H1 (cell line): ENCODE data around the gene DENND4B. TPM values are rescaled to one million over a fixed set of nuclear protein-coding genes. Genes with fewer than 3 reads are reported as not detected.

Experiments used
- CTCF ChIA-PET: fragments of 300-600 bp; sonication (Branson Sonifier 250); formaldehyde crosslinking; loops from one replicate; lab custom pipeline; 2021; ENCODE audit not compliant: partially characterized antibody; lab: Charles Lee
- POLR2A ChIA-PET: fragments of 300-600 bp; sonication (Branson Sonifier 250); formaldehyde crosslinking; loops from one replicate; lab custom pipeline; 2021; ENCODE audit warnings: inconsistent platforms; ENCODE audit not compliant: partially characterized antibody; lab: Charles Lee
- DNase-seq, 2 experiments: peaks; one replicate each; pipeline versions ENCODE4 v3.0.0 to v3.0.0-alpha.2; 2010 to 2022; ENCODE audit warnings: low spot score in 2 of 2, low read depth in 1 of 2, mixed read lengths in 1 of 2
- FAIRE-seq: peaks from 2 replicates; lab custom pipeline; 2011; peaks lifted over from hg19 to GRCh38; lab: Jason Lieb, UNC
- H2AFZ ChIP-seq: 2 replicates; pipeline ENCODE4 v1.8.1; 2012; ENCODE audit warnings: low read length, inconsistent platforms
- H2AK5ac ChIP-seq: 2 replicates; pipeline ENCODE4 v1.6.1; 2013; ENCODE audit warnings: low read depth, low read length
- H2BK120ac ChIP-seq: replicated peaks from 2 replicates; pipeline ENCODE3; 2013; ENCODE audit warnings: low read depth, low read length, inconsistent platforms
- H2BK12ac ChIP-seq: 2 replicates; pipeline ENCODE4 v1.6.1; 2013; ENCODE audit warnings: low read depth, low read length
- H2BK15ac ChIP-seq: 2 replicates; pipeline ENCODE4 v1.6.1; 2013; ENCODE audit warnings: low read length
- H2BK20ac ChIP-seq: 2 replicates; pipeline ENCODE4 v1.6.1; 2013; ENCODE audit warnings: low read length
- H2BK5ac ChIP-seq: 2 replicates; pipeline ENCODE4 v1.6.1; 2013; ENCODE audit warnings: low read depth, low read length
- H3K14ac ChIP-seq: 2 replicates; pipeline ENCODE4 v1.6.1; 2013; ENCODE audit warnings: inconsistent platforms; ENCODE audit not compliant: insufficient read length
- H3K18ac ChIP-seq: 2 replicates; pipeline ENCODE4 v1.6.1; 2013; ENCODE audit warnings: low read length; ENCODE audit errors: extremely low read depth
- H3K23ac ChIP-seq: 2 replicates; pipeline ENCODE4 v1.6.1; 2013; ENCODE audit warnings: inconsistent platforms; ENCODE audit not compliant: insufficient read length
- H3K23me2 ChIP-seq: 2 replicates; pipeline ENCODE4 v1.6.1; 2013; ENCODE audit warnings: low read depth, low read length
- H3K27ac ChIP-seq: 2 replicates; pipeline ENCODE4 v1.6.1; 2011; ENCODE audit warnings: low read depth, low read length, inconsistent platforms
- H3K27me3 ChIP-seq, 4 experiments: replicated peaks in 1 of 4; 1 replicate in 1 of 4; 2 replicates in 3 of 4; pipeline versions ENCODE4 v1.6.1 to v1.8.1; 2011 to 2013; ENCODE audit warnings: low read length in 3 of 4, mild to moderate bottlenecking in 3 of 4, inconsistent platforms in 2 of 4, mixed read lengths in 2 of 4, moderate library complexity in 1 of 4; ENCODE audit not compliant: control insufficient read depth in 3 of 4, insufficient read depth in 3 of 4; ENCODE audit errors: extremely low read depth in 1 of 4
- H3K36me3 ChIP-seq, 4 experiments: 2 replicates each; pipeline versions ENCODE4 v1.6.1 to v1.8.1; 2011 to 2013; ENCODE audit warnings: mild to moderate bottlenecking in 4 of 4, low read length in 3 of 4, moderate library complexity in 2 of 4, control low read depth in 1 of 4, inconsistent platforms in 1 of 4; ENCODE audit not compliant: insufficient read depth in 4 of 4, control insufficient read depth in 2 of 4
- H3K4ac ChIP-seq: replicated peaks from 2 replicates; pipeline ENCODE3; 2013; ENCODE audit warnings: low read length, low read depth, mixed read lengths, inconsistent platforms; ENCODE audit not compliant: insufficient read length
- H3K4me1 ChIP-seq, 4 experiments: replicated peaks in 1 of 4; 1 replicate in 1 of 4; 2 replicates in 3 of 4; pipeline versions ENCODE4 v1.6.1 to v1.8.1; 2011 to 2013; ENCODE audit warnings: low read length in 3 of 4, inconsistent platforms in 2 of 4, mixed read lengths in 1 of 4; ENCODE audit not compliant: insufficient read depth in 4 of 4, control insufficient read depth in 3 of 4
- H3K4me2 ChIP-seq, 2 experiments: 2 replicates each; pipeline versions ENCODE4 v1.6.1 to v1.8.1; 2011 to 2013; ENCODE audit warnings: low read depth in 2 of 2, low read length in 2 of 2, control low read depth in 1 of 2, inconsistent platforms in 1 of 2, mild to moderate bottlenecking in 1 of 2; ENCODE audit not compliant: insufficient read depth in 1 of 2
- H3K4me3 ChIP-seq, 4 experiments: fragments of 200-600, 300-600 bp in 1 of 4; sonication (generic), shearing (Covaris generic), sonication (Bioruptor Twin) in 1 of 4; 2 replicates each; pipeline versions ENCODE4 v1.5.1 to v1.8.1; 2011 to 2016; ENCODE audit warnings: low read length in 4 of 4, low read depth in 3 of 4, control low read depth in 2 of 4, inconsistent platforms in 2 of 4, mild to moderate bottlenecking in 2 of 4, mixed read lengths in 1 of 4, moderate library complexity in 1 of 4; ENCODE audit not compliant: insufficient read depth in 2 of 4; ENCODE audit errors: extremely low read depth in 1 of 4
- H3K56ac ChIP-seq: replicated peaks from 2 replicates; pipeline ENCODE3; 2013; ENCODE audit warnings: low read depth, mild to moderate bottlenecking, mixed read lengths, low read length, inconsistent platforms; ENCODE audit not compliant: insufficient read length
- H3K79me1 ChIP-seq: 2 replicates; pipeline ENCODE4 v1.6.1; 2013; ENCODE audit warnings: low read depth, low read length, control low read depth
- H3K79me2 ChIP-seq, 2 experiments: 2 replicates each; pipeline versions ENCODE4 v1.6.1 to v1.8.1; 2012 to 2013; ENCODE audit warnings: low read length in 2 of 2, mild to moderate bottlenecking in 2 of 2, inconsistent platforms in 1 of 2; ENCODE audit not compliant: insufficient read depth in 2 of 2, control insufficient read depth in 1 of 2
- H3K9ac ChIP-seq, 4 experiments: replicated peaks in 1 of 4; 1 replicate in 1 of 4; 2 replicates in 3 of 4; pipeline versions ENCODE4 v1.6.1 to v1.8.1; 2011 to 2013; ENCODE audit warnings: low read depth in 3 of 4, low read length in 3 of 4, control low read depth in 2 of 4, mild to moderate bottlenecking in 2 of 4, moderate library complexity in 2 of 4, inconsistent platforms in 1 of 4; ENCODE audit errors: extremely low read depth in 1 of 4
- H3K9me3 ChIP-seq, 2 experiments: 2 replicates each; pipeline versions ENCODE4 v1.6.1 to v1.8.1; 2012 to 2013; ENCODE audit warnings: mild to moderate bottlenecking in 2 of 2, moderate library complexity in 2 of 2, control low read depth in 1 of 2, inconsistent platforms in 1 of 2, low read depth in 1 of 2, low read length in 1 of 2, mixed read lengths in 1 of 2; ENCODE audit not compliant: insufficient read depth in 2 of 2
- H4K20me1 ChIP-seq, 2 experiments: replicated peaks in 1 of 2; 2 replicates each; pipeline versions ENCODE3 to v1.8.1; 2011 to 2013; ENCODE audit warnings: inconsistent platforms in 2 of 2, low read length in 2 of 2, mild to moderate bottlenecking in 1 of 2; ENCODE audit not compliant: insufficient read depth in 2 of 2, control insufficient read depth in 1 of 2
- H4K5ac ChIP-seq: 2 replicates; pipeline ENCODE4 v1.6.1; 2013; ENCODE audit warnings: low read length, low read depth, mixed read lengths, inconsistent platforms; ENCODE audit not compliant: insufficient read length
- H4K8ac ChIP-seq: 2 replicates; pipeline ENCODE4 v1.8.0; 2013; ENCODE audit warnings: mild to moderate bottlenecking, moderate library complexity, low read length, inconsistent platforms; ENCODE audit not compliant: insufficient read depth; ENCODE audit errors: extremely low read depth
- H4K91ac ChIP-seq: replicated peaks from 2 replicates; pipeline ENCODE3; 2013; ENCODE audit warnings: low read length, mixed read lengths, inconsistent platforms; ENCODE audit not compliant: insufficient read length
- CHD1 ChIP-seq: IDR thresholded peaks from 2 replicates; pipeline ENCODE4 v1.6.1; 2012; ENCODE audit warnings: low read depth, low read length, improper control_type of control experiment
- CTBP2 ChIP-seq: IDR thresholded peaks from 2 replicates; pipeline ENCODE4 v1.7.0; 2011; ENCODE audit warnings: borderline replicate concordance, mild to moderate bottlenecking, moderate library complexity, mixed read lengths, low read length; ENCODE audit not compliant: insufficient read depth, insufficient read length
- KDM4A ChIP-seq: IDR thresholded peaks from one replicate; pipeline ENCODE4 v1.7.1; 2012; ENCODE audit warnings: low read depth, mild to moderate bottlenecking, moderate library complexity, low read length, inconsistent platforms; ENCODE audit not compliant: severe bottlenecking
- PHF8 ChIP-seq: fragments of 200-600 bp; sonication (generic); conservative IDR thresholded peaks from 2 replicates; pipeline ENCODE4 v1.7.1; 2012; ENCODE audit warnings: low read depth, mild to moderate bottlenecking, inconsistent platforms, low read length, moderate library complexity
- POLR2AphosphoS5 ChIP-seq: IDR thresholded peaks from 2 replicates; pipeline ENCODE4 v1.6.1; 2011; ENCODE audit warnings: low read depth, low read length
- RBBP5 ChIP-seq: IDR thresholded peaks from 2 replicates; pipeline ENCODE4 v1.7.1; 2012; ENCODE audit warnings: low read depth, mild to moderate bottlenecking, inconsistent platforms, low read length, moderate library complexity, borderline replicate concordance
- USF2 ChIP-seq: IDR thresholded peaks from 2 replicates; pipeline ENCODE4 v1.6.1; 2011; ENCODE audit warnings: low read length, improper control_type of control experiment
- WGBS, 2 experiments: shearing (Covaris generic) in 1 of 2; methylation state at CpG; one replicate each; pipeline versions ENCODE4 v1.1.6 to v1.1.7; 2013 to 2015; ENCODE audit warnings: low lambda C conversion rate in 2 of 2, mixed read lengths in 2 of 2, inconsistent platforms in 1 of 2, low coverage in 1 of 2, missing lambda C conversion rate in 1 of 2; ENCODE audit not compliant: insufficient replicate concordance in 2 of 2, insufficient coverage in 1 of 2, insufficient read length in 1 of 2; ENCODE audit errors: extremely low coverage in 1 of 2, missing lambda C conversion rate in 1 of 2; 5-methylcytosine and 5-hydroxymethylcytosine counted together
- polyA plus RNA-seq, 7 experiments: library from polyadenylated mRNA; depleted of rRNA in 3 of 7; stranded (reverse) in 5 of 7; unstranded in 2 of 7; fragments of >200 nt in 5 of 7; fragments of 200-250 nt in 2 of 7; gene quantifications; 1 replicate in 5 of 7; 2 replicates in 1 of 7; 4 replicates in 1 of 7; pipeline versions ENCODE4 v1.2.1 to v1.2.3, GENCODE V29; 2011 to 2013; ENCODE audit warnings: missing spikeins in 2 of 7, mixed read lengths in 2 of 7
- total RNA-seq: library from RNA; stranded (reverse); fragmentation: NEBNext Ultra II Directional; extraction: Animal tissue kit (Norgen Biotek cat#: 25700); gene quantifications from 2 replicates; pipeline ENCODE4 v1.2.1, GENCODE V29; 2021
- TF ChIP-seq, protein P1 (sequence below): IDR thresholded peaks from 2 replicates; pipeline ENCODE4 v1.6.1; 2012; ENCODE audit warnings: inconsistent platforms

Gene DENND4B
- total and polyA plus RNA-seq, 2 of the 8 experiments (the other 6 are each of a cell fraction or from before 2014, with no cell fraction given) = 45.6 to 61.1 TPM

DNA sequence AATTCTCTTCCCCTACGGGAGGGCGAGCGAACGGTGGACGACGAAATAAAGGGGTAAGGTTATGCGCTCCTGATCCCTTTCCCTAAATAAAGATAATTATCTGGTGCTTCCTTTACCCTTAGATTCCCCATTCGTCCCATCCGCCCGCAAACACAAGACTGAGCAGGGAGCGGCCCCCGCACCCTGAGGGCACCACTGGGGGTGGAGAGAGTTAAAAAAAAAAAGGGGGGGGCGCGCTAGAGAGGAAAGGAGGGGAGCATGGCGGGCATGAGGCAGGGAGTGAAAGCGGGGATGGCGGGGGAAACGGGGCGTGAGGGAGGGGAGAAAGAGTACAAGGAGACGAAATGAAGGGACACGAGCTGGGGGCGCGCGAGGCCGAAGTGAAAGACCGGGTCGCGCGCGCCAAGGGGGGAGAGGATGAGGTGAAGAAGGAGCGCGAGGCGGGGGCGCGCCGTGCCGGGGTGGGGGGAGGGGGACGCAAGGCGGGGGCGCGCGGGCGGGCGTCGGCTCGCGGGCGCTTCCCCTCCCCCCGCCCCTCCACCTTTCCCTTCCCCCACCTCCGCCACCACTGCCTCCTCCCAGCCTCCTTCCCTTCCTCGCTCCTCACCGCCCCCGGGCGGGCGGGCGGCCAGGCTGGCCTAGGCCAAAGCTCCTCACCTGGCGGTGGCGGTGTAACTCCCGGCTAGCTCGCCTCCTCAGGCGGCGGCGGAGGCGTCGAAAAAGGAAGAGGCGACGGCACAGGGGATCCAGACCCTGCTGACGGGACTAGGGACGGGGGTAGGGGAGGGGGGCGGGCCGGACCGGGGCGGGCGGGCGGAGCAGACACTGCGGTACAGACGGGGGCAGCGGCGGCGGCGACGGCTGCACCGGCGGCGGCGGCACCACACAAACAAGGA, 24.2 kb downstream of the DENND4B start:
- 2% methylated on average over 38 of the region's 86 CpGs; no CpG with 5 or more reads in 1 of the 2 experiments for WGBS, 2 experiments
- no peak overlapping the region for H3K23ac ChIP-seq
- peak overlapping the region; percentile 60 for H3K18ac ChIP-seq
- peak overlapping the region; percentile 62 to 93 (median 78) for H3K9ac ChIP-seq
- no peaks in the 10 kb centered on the region for H3K27me3 ChIP-seq
- peak overlapping the region; percentile 71; the same call in 1 of the 2 replicates for H2BK12ac ChIP-seq
- peak overlapping the region; percentile 82 for H2BK5ac ChIP-seq
- peaks cover 34 to 47% of the 10 kb centered on the region in 2 experiments for H3K79me2 ChIP-seq
- peaks cover 20% of the 10 kb centered on the region for H3K23me2 ChIP-seq
- peaks cover 0 to 8% (median 0%) of the 10 kb centered on the region in 4 experiments; a peak in 4 of 8 replicates for H3K36me3 ChIP-seq
- DNase-seq (peak; percentile 31 to 60), FAIRE-seq (no peak)
- peak overlapping the region; percentile 94 to 95 for H3K4me2 ChIP-seq
- peak overlapping the region; percentile 94 for H4K5ac ChIP-seq
- peak overlapping the region; percentile 68 to 100 (median 94) for H3K4me3 ChIP-seq
- peaks cover 13% of the 10 kb centered on the region for H3K79me1 ChIP-seq
- H3K14ac ChIP-seq = no peak overlapping the region
- peaks cover 26 to 29% of the 10 kb centered on the region in 2 experiments for H4K20me1 ChIP-seq
- H3K9me3 ChIP-seq = no peaks in the 10 kb centered on the region
- H2BK120ac ChIP-seq = no peak overlapping the region
- peak overlapping the region; percentile 43; the same call in 1 of the 2 replicates for H2AK5ac ChIP-seq
- peak overlapping the region; percentile 84 for H4K91ac ChIP-seq
- H2BK20ac ChIP-seq = no peak overlapping the region
- POLR2A ChIA-PET = interaction anchor here (0.6 to 7.9 kb wide), 30 partner anchors 10 to 259 kb away, joined by 3 to 73 read pairs (median 4); partner anchors contain the start of genes CREB3L4, CRTC2, DENND4B and JTB
- CTCF ChIA-PET = interaction anchor here (0.6 to 2.3 kb wide), 8 partner anchors 8 to 295 kb away, joined by 3 to 11 read pairs (median 5); partner anchors contain the start of genes RAB13 and S100A13
- peak overlapping the region; percentile 93 for H4K8ac ChIP-seq
- peak overlapping the region; percentile 72; the same call in 1 of the 2 replicates for H3K27ac ChIP-seq
- H2AFZ ChIP-seq = no peak overlapping the region
- H3K56ac ChIP-seq = peak overlapping the region; percentile 60
- no peak overlapping the region for H2BK15ac ChIP-seq
- H3K4me1 ChIP-seq = peaks cover 6 to 14% (median 11%) of the 10 kb centered on the region in 4 experiments
- no peak overlapping the region for H3K4ac ChIP-seq
- TF ChIP-seq RBBP5 (peak; percentile 41), CHD1 (no peak), PHF8 (peak; percentile 45; the same call in 1 of the 2 replicates), POLR2AphosphoS5 (peak; percentile 57; the same call in 1 of the 2 replicates), USF2 (no peak), KDM4A (peak; percentile 19), CTBP2 (no peak)
- TF ChIP-seq, protein P1, sequence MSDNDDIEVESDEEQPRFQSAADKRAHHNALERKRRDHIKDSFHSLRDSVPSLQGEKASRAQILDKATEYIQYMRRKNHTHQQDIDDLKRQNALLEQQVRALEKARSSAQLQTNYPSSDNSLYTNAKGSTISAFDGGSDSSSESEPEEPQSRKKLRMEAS = peak; percentile 21; the same call in 1 of the 2 replicates
